SW 1271 (cell line): ENCODE results near the gene LTF.
"Not testable (repeated sequence)": the region's sequence is repeated elsewhere in the genome, so short reads cannot be mapped to it uniquely, and the experiment has no call there.

ENCODE experiments used
- DNase-seq, 2 experiments: peaks; one replicate each; lab custom pipeline; 2025; lab: John Stamatoyannopoulos, UW

The LTF gene

DNA sequence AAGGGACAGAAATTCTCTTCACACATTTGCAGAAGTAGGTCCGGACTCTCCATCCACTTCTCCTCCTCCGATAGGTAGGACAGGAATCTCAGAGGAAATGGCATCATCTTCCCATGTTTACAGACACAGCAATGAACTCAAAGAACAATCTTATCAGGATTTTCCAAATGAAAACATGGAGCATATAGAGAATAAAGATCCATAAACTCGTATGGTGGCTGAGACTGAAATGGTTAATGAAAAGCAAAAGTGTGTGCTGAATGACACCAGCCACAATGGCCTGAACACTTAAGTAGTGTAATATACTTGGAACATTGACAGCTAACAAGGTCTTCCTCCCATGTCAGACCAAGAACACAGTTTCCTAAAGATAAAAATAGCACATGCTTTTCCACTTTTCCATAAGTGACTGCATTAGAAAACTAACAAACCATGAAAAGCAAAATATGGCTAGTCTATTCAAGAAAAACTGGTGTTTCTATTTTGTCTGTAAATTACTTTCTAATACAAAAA lies 51.9 kb downstream of the LTF start:
- no peak for DNase-seq

DNA sequence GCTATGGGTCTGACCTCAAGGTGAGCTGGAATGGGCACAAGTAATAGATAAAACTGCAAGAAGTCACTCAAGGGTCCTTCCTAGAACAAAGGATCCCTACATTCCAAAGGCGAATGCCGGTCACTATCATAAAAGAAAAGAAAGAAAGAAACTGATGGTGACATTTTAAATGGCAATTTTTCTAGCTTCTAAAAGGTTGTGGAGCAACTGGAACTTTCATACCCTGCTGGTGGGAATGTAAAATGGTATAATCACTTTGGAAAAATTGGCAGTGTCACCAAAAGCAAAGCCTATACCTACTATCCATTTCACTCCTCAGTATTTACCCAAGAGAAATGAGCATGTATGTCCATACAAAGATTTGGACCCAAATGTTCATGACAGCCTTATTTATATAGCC lies 53.4 kb downstream of the LTF start:
- no peak for DNase-seq

- DNase-seq, result no peak
Observed at GRCh38 chr3:46410669-46411068, 54.0 kb downstream of the LTF start.

- DNase-seq, result no peak
Observed at GRCh38 chr3:46409739-46410489, 54.8 kb downstream of the LTF start.

- DNase-seq, result no peak
Observed at GRCh38 chr3:46408853-46409252, 55.9 kb downstream of the LTF start.

GRCh38 chr3:46407970-46408369 lies 56.7 kb downstream of the LTF start:
- no peak for DNase-seq

GRCh38 chr3:46406788-46407611 lies 57.7 kb downstream of the LTF start, which contains the start of the genes CCR5AS and CCRL2:
CCR5AS (minus strand) TSS chr3:46407066.
CCRL2 (plus strand) TSS chr3:46407259; CDS start chr3:46408080, 821 bp downstream.
- no peak for DNase-seq

GRCh38 chr3:46406443-46406787 lies 58.3 kb downstream of the LTF start:
- no peak for DNase-seq

GRCh38 chr3:46405301-46406019 lies 59.2 kb downstream of the LTF start:
- no peak for DNase-seq

GRCh38 chr3:46402902-46403301 lies 61.8 kb downstream of the LTF start:
- DNase-seq, result not testable (repeated sequence)

DNA sequence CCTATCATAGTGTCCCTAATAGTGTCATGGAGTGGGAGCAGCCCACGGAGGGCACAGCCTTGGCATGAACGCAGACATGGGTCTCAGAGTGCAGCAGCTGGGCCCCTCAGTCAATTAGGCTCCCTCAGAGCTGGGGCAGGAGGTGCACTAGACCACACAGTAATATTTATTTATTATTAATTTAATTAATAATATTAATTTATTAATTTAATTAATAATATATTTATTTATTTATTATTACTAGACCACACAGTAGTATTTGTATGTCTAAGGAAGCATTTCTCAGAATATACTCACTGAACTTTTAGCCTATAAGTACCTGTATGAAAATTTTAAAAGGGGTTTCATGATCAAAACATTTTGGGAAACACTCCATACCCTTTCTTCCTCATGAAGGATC lies 63.1 kb downstream of the LTF start:
- no peak for DNase-seq

DNA sequence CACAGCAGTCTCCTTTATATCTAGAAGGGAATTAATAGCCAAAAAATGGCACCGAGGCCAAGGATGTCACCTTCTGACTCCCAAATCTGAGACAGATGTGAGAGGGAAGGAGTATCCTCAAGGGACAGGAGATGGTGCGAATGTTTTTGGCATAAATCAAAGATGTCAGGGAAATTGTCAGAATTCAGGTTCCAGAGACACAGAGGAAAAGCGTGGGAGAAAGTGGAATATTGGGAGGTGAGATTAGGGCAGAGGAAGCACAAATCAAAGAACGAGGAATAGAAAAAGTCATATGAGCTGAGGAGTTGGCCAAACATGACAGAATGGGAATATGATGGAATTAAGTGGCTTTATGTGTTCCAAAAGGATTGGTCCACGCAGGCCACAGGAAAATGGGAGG lies 63.9 kb downstream of the LTF start:
- DNase-seq, result no peak

DNA sequence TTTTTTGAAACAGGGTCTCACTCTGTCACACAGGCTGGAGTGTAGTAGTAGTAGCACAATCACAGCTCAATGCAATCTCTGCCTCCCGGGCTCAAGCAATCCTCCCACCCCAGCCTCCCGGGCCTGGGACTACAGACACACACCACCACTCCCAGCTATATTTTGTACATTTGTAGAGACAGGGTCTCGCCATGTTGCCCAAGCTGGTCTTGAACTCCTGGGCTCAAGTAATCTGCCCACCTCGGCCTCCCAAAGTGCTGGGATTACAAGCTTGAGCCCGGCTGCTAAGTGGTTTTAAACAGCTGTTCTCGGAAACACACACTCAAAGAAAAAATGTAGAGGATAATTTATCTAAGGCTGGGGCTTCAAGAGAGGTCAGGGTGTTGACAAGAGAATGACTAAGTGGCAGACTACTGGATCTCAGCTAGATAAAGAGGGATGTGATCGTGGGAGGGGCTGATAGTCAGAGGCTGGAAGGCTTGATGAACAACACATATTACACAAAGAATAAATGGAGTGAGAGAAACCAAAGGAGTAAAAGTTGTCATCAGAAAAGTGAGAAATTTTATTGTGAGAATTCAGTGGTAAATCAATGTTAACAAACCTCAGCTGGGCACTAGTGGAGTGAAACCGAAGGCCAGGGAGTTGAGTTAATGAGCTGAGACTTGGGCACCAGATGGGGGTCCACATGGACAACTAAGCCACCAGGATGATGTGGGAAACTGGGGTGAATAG lies 64.5 kb downstream of the LTF start:
- no peak for DNase-seq

- DNase-seq, result no peak
Observed at GRCh38 chr3:46399557-46399956, 65.1 kb downstream of the LTF start.

DNA sequence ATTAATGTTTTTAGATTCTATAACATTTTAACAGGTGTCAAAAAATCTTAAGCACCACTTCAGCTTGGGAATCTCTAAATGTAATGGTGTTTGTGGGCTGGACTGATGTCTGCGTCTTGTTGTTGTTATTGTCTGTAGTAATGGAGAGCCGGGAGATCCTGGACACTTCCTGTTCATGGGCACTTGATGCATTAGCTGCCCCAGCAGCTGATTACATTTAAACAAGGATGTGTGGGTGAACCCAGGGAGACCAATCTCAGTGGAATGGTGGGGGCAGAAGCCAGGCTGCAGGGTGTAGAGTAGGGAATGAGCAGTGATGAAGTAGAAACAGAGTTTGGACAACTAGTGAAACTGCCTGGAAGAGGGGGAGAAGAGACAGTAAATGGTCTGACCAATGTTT lies 65.6 kb downstream of the LTF start:
- DNase-seq, result no peak

DNA sequence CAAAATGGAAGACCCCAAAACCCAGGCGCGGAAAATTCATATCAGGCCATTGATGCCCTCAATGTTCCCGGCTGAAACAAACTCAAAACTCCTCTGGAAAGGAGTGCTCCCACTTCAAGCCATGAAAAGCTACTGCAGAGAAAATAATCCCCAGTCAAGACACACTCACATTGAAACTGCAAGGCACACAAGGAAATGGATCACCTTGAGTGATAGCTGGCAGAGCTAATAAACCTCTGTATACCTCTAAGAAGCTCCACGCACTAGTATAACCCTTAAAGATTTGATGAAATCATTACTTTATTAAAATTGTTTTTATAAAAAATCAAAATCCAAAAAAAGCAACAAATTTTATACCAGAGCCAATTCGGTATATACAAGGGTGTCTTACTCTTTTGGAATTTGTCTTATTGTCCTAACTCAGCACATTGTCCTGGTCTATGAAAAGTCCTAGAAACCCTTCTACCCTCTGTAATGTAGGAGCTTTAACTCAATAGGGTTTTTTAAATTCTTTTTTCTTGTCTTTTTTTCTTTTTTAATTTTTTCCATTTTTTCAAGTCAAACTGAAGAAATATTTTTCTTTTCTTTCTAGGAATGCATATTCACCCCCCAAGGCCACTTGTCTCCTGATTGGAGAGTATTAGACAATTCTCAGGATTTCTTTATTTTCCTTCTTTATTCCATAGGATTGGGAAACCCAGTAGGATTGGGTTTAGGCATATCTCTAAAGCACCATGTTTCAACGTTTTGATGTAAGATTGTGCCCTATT lies 66.3 kb downstream of the LTF start:
- DNase-seq, result no peak

DNA sequence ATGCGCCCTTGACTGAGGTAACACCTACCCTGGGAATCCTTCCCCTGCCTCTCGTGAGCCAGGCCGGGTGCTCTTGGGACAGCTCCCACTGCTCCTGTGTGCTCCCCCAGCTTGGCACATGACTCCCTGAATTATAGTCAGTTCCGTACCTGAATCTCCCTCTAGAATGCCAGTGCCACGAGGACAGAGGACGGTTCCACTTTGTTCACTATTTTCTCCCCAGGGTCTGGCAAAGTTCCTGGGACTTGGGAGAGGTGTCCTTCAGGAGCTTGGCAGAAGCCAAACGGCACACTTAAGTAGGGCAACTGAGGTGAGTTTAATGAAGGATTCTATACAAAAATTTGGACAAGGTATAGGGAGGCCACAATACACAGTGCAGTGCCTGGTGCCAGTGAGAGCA lies 67.6 kb downstream of the LTF start:
- no peak for DNase-seq

GRCh38 chr3:46395766-46396530 lies 68.8 kb downstream of the LTF start:
- no peak for DNase-seq

GRCh38 chr3:46395210-46395661 lies 69.5 kb downstream of the LTF start:
- no peak for DNase-seq
